Activated CD4-positive, alpha-beta memory T cell treated with anti-CD3 and anti-CD28 coated beads, Interleukin-2, amount 10 ng/mL, durations not matched to agents 7 days and 5 days (primary cell): ENCODE results near the gene DNAAF9. TPM values are rescaled to one million over a fixed set of nuclear protein-coding genes. Genes with fewer than 3 reads are reported as not detected.
"Not testable (repeated sequence)": the region's sequence is repeated elsewhere in the genome, so short reads cannot be mapped to it uniquely, and the experiment has no call there.

Source experiments
- CTCF ChIA-PET: fragments of 350-600 bp; sonication (Branson Sonifier 250); formaldehyde crosslinking; loops from one replicate; lab custom pipeline; 2021; ENCODE audit warnings: antibody characterized with exemption, inconsistent platforms; lab: Charles Lee
- POLR2A ChIA-PET: fragments of 350-600 bp; sonication (Branson Sonifier 250); formaldehyde crosslinking; loops from one replicate; lab custom pipeline; 2021; ENCODE audit warnings: antibody characterized with exemption; lab: Charles Lee
- DNase-seq: peaks from one replicate; pipeline ENCODE4 v3.0.0-alpha.2; 2020
- H3K27ac Mint-ChIP-seq: one replicate; pipeline ENCODE4 v1.8.0; 2021; ENCODE audit warnings: mild to moderate bottlenecking, mixed read lengths
- H3K27me3 Mint-ChIP-seq: one replicate; pipeline ENCODE4 v1.8.0; 2021; ENCODE audit warnings: mixed read lengths
- H3K36me3 Mint-ChIP-seq: one replicate; pipeline ENCODE4 v1.8.0; 2021; ENCODE audit warnings: low read depth, mixed read lengths
- H3K4me1 Mint-ChIP-seq: one replicate; pipeline ENCODE4 v1.8.0; 2021; ENCODE audit warnings: mixed read lengths
- H3K4me3 Mint-ChIP-seq: one replicate; pipeline ENCODE4 v1.8.0; 2021; ENCODE audit warnings: mild to moderate bottlenecking, mixed read lengths
- H3K9me3 Mint-ChIP-seq: one replicate; pipeline ENCODE4 v1.8.0; 2021; ENCODE audit warnings: mixed read lengths
- total RNA-seq, 2 experiments: library from RNA; stranded (reverse); gene quantifications; one replicate each; pipeline ENCODE4 v1.2.3, GENCODE V29; 2021

DNAAF9 gene
- total RNA-seq, 2 experiments from 2014 or later, result 3.5 to 3.9 TPM

- H3K4me3 Mint-ChIP-seq, result no peak overlapping the region
- no peak overlapping the region for H3K27ac Mint-ChIP-seq
- H3K9me3 Mint-ChIP-seq, result no peaks in the 10 kb centered on the region
- H3K4me1 Mint-ChIP-seq, result no peaks in the 10 kb centered on the region
- POLR2A ChIA-PET, result interaction anchor here (0.8 kb wide), 1 partner anchor 154 kb away, joined by 3 read pairs; no protein-coding TSS in a partner anchor
- H3K27me3 Mint-ChIP-seq, result peaks cover 9% of the 10 kb centered on the region
- no peak for DNase-seq
- CTCF ChIA-PET, result no interaction called here
- no peaks in the 10 kb centered on the region for H3K36me3 Mint-ChIP-seq
Observed at GRCh38 chr20:3430376-3431069, 23.1 kb upstream of the DNAAF9 start.

GRCh38 chr20:3426766-3427165 lies 19.3 kb upstream of the DNAAF9 start:
- H3K27me3 Mint-ChIP-seq, H3K36me3 Mint-ChIP-seq, POLR2A ChIA-PET, H3K4me3 Mint-ChIP-seq, H3K4me1 Mint-ChIP-seq, H3K9me3 Mint-ChIP-seq, DNase-seq, H3K27ac Mint-ChIP-seq: not testable (repeated sequence)
- CTCF ChIA-PET, result interaction anchor here (1.0 kb wide), 1 partner anchor 28 kb away, joined by 3 read pairs; no protein-coding TSS in a partner anchor

GRCh38 chr20:3423126-3423525 lies 15.7 kb upstream of the DNAAF9 start:
- Mint-ChIP-seq H3K4me3 (no peak overlapping the region), H3K4me1 (peaks cover 16% of the 10 kb centered on the region), H3K36me3 (no peaks in the 10 kb centered on the region), H3K27me3 (peaks cover under 1% of the 10 kb centered on the region), H3K9me3 (no peaks in the 10 kb centered on the region), H3K27ac (no peak overlapping the region)
- ChIA-PET CTCF (no interaction called here), POLR2A (interaction anchor here (1.7 kb wide), 1 partner anchor 15 kb away, joined by 6 read pairs; no protein-coding TSS in a partner anchor)
- DNase-seq, result no peak

- Mint-ChIP-seq H3K36me3 (no peaks in the 10 kb centered on the region), H3K9me3 (no peaks in the 10 kb centered on the region), H3K27me3 (peaks cover 3% of the 10 kb centered on the region), H3K4me3 (no peak overlapping the region), H3K4me1 (peaks cover 16% of the 10 kb centered on the region), H3K27ac (no peak overlapping the region)
- ChIA-PET POLR2A (interaction anchor here (1.7 kb wide), 1 partner anchor 14 kb away, joined by 6 read pairs; no protein-coding TSS in a partner anchor), CTCF (interaction anchor here (0.6 kb wide), 1 partner anchor 701 kb away, joined by 3 read pairs; no protein-coding TSS in a partner anchor)
- no peak for DNase-seq
Observed at GRCh38 chr20:3421985-3422384, 14.5 kb upstream of the DNAAF9 start.

- POLR2A ChIA-PET, result interaction anchor here (0.7 to 3.2 kb wide), 5 partner anchors 12 to 1391 kb away, joined by 3 to 45 read pairs (median 3); partner anchors contain the start of gene DNAAF9
- no peak overlapping the region for H3K4me3 Mint-ChIP-seq
- no peaks in the 10 kb centered on the region for H3K36me3 Mint-ChIP-seq
- H3K4me1 Mint-ChIP-seq, result peaks cover 16% of the 10 kb centered on the region
- DNase-seq, result peak; percentile 78
- H3K27ac Mint-ChIP-seq, result peak overlapping the region; percentile 82
- CTCF ChIA-PET, result interaction anchor here (0.7 to 1.7 kb wide), 5 partner anchors 11 to 201 kb away, joined by 3 to 7 read pairs (median 3); no protein-coding TSS in a partner anchor
- H3K9me3 Mint-ChIP-seq, result peaks cover 4% of the 10 kb centered on the region
- H3K27me3 Mint-ChIP-seq, result peaks cover 6% of the 10 kb centered on the region
Observed at GRCh38 chr20:3420211-3420707, 12.8 kb upstream of the DNAAF9 start.

GRCh38 chr20:3418161-3418560 lies 10.7 kb upstream of the DNAAF9 start:
- CTCF ChIA-PET, result interaction anchor here (1.0 kb wide), 1 partner anchor 9 kb away, joined by 3 read pairs; no protein-coding TSS in a partner anchor
- H3K27ac Mint-ChIP-seq, H3K27me3 Mint-ChIP-seq, H3K36me3 Mint-ChIP-seq, DNase-seq, H3K4me3 Mint-ChIP-seq: not testable (repeated sequence)
- Mint-ChIP-seq H3K4me1 (peaks cover 21% of the 10 kb centered on the region), H3K9me3 (peaks cover 10% of the 10 kb centered on the region)
- POLR2A ChIA-PET, result interaction anchor here (3.2 kb wide), 1 partner anchor 10 kb away, joined by 45 read pairs; the partner anchor contains the start of gene DNAAF9

GRCh38 chr20:3414122-3414521 lies 6.7 kb upstream of the DNAAF9 start:
- Mint-ChIP-seq H3K27me3 (peaks cover 6% of the 10 kb centered on the region), H3K4me3 (no peak overlapping the region), H3K9me3 (peaks cover 10% of the 10 kb centered on the region), H3K4me1 (peaks cover 8% of the 10 kb centered on the region), H3K27ac (no peak overlapping the region), H3K36me3 (peaks cover 5% of the 10 kb centered on the region)
- no peak for DNase-seq
- POLR2A ChIA-PET, result no interaction called here
- CTCF ChIA-PET, result no interaction called here

GRCh38 chr20:3413393-3413889 lies 6.0 kb upstream of the DNAAF9 start:
- Mint-ChIP-seq H3K27ac (no peak overlapping the region), H3K4me1 (peaks cover 14% of the 10 kb centered on the region), H3K9me3 (peaks cover 10% of the 10 kb centered on the region), H3K4me3 (no peak overlapping the region), H3K27me3 (peaks cover 6% of the 10 kb centered on the region), H3K36me3 (peaks cover 5% of the 10 kb centered on the region)
- ChIA-PET POLR2A (no interaction called here), CTCF (no interaction called here)
- DNase-seq, result no peak

- Mint-ChIP-seq H3K4me1 (peaks cover 16% of the 10 kb centered on the region), H3K27ac (no peak overlapping the region), H3K36me3 (peaks cover 5% of the 10 kb centered on the region), H3K27me3 (peaks cover 4% of the 10 kb centered on the region), H3K9me3 (peaks cover 10% of the 10 kb centered on the region), H3K4me3 (no peak overlapping the region)
- no peak for DNase-seq
- ChIA-PET CTCF (no interaction called here), POLR2A (no interaction called here)
Observed at GRCh38 chr20:3412600-3413392, 5.3 kb upstream of the DNAAF9 start.

- no peak overlapping the region for H3K4me3 Mint-ChIP-seq
- H3K27me3 Mint-ChIP-seq, result no peaks in the 10 kb centered on the region
- CTCF ChIA-PET, result no interaction called here
- peaks cover 7% of the 10 kb centered on the region for H3K9me3 Mint-ChIP-seq
- DNase-seq, result no peak
- H3K4me1 Mint-ChIP-seq, result peaks cover 33% of the 10 kb centered on the region
- no peak overlapping the region for H3K27ac Mint-ChIP-seq
- POLR2A ChIA-PET, result no interaction called here
- peaks cover 5% of the 10 kb centered on the region for H3K36me3 Mint-ChIP-seq
Observed at GRCh38 chr20:3410464-3410863, 3.0 kb upstream of the DNAAF9 start.

GRCh38 chr20:3409417-3409816 lies 1.9 kb upstream of the DNAAF9 start:
- POLR2A ChIA-PET, result interaction anchor here (1.2 to 3.6 kb wide), 4 partner anchors 10 to 536 kb away, joined by 3 to 45 read pairs (median 4); partner anchors contain the start of genes ATRN and PTPRA
- no peak for DNase-seq
- peaks cover 36% of the 10 kb centered on the region for H3K4me1 Mint-ChIP-seq
- CTCF ChIA-PET, result interaction anchor here (1.2 to 1.5 kb wide), 3 partner anchors 9 to 267 kb away, joined by 3 read pairs; no protein-coding TSS in a partner anchor
- H3K36me3 Mint-ChIP-seq, result no peaks in the 10 kb centered on the region
- H3K4me3 Mint-ChIP-seq, result no peak overlapping the region
- H3K27ac Mint-ChIP-seq, result peak overlapping the region; percentile 3
- no peaks in the 10 kb centered on the region for H3K27me3 Mint-ChIP-seq
- H3K9me3 Mint-ChIP-seq, result no peaks in the 10 kb centered on the region
